NB4 (cell line): ENCODE data around the gene PDZD4.

Source experiments
- POLR2A ChIP-seq: IDR thresholded peaks from 2 replicates; pipeline ENCODE4 v1.6.1; 2011; ENCODE audit warnings: mild to moderate bottlenecking; ENCODE audit not compliant: insufficient read length; ENCODE audit errors: extremely low read depth
- TF ChIP-seq, protein P1 (sequence below): IDR thresholded peaks from one replicate; pipeline ENCODE4 v1.5.1; 2012; ENCODE audit warnings: low read depth, low read length
- TF ChIP-seq, protein P2 (sequence below): IDR thresholded peaks from 2 replicates; pipeline ENCODE4 v1.6.1; 2011; ENCODE audit warnings: low read depth, low read length

DNA sequence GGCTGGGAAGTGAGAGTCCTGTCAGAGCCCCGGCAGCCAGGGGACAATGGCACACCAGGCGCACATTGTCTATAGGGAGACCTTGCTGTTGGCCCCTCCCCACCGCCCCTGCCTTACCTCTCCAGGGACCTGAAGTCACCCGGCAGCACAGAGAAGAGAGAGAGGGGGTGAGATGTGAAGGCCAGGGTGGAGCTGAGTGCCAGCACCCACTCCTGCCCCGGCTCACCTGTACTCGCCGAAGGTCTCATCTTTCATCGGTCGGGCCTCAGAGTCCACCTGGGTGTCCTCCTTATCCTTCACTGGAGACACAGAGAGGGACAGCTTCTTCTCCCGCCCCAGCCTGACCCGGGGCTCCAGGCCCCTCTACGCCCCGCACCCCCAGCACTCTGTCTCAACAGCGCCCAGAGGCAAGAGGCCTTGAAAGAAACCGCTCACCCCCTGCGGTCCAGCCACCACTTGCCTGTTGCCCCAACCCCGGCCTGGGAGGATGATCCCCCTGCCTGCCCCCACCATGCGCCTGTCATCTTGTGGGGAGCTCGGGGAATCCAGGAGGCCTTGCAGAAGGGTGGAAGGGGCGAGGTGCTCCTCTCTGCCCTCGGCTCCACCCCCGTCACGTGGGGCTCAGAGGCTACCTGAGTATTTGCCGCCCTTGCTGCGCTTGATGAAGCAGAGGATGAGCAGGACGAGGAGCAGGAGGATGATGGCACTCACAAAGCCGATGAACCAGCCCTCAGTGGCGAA, 33.1 kb upstream of the PDZD4 start:
- TF ChIP-seq, protein P1, sequence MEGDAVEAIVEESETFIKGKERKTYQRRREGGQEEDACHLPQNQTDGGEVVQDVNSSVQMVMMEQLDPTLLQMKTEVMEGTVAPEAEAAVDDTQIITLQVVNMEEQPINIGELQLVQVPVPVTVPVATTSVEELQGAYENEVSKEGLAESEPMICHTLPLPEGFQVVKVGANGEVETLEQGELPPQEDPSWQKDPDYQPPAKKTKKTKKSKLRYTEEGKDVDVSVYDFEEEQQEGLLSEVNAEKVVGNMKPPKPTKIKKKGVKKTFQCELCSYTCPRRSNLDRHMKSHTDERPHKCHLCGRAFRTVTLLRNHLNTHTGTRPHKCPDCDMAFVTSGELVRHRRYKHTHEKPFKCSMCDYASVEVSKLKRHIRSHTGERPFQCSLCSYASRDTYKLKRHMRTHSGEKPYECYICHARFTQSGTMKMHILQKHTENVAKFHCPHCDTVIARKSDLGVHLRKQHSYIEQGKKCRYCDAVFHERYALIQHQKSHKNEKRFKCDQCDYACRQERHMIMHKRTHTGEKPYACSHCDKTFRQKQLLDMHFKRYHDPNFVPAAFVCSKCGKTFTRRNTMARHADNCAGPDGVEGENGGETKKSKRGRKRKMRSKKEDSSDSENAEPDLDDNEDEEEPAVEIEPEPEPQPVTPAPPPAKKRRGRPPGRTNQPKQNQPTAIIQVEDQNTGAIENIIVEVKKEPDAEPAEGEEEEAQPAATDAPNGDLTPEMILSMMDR: no peak
- TF ChIP-seq POLR2A: no peak
- TF ChIP-seq, protein P2, sequence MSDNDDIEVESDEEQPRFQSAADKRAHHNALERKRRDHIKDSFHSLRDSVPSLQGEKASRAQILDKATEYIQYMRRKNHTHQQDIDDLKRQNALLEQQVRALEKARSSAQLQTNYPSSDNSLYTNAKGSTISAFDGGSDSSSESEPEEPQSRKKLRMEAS: no peak
